HUES64 (cell line): ENCODE measurements around the gene GPR137.

Experiments
- H3K27ac ChIP-seq: 2 replicates; pipeline ENCODE4 v1.7.0; 2013; ENCODE audit warnings: low read depth, low read length, inconsistent platforms
- H3K27me3 ChIP-seq: 2 replicates; pipeline ENCODE4 v1.6.1; 2013; ENCODE audit warnings: mild to moderate bottlenecking, low read length; ENCODE audit not compliant: insufficient read depth
- H3K36me3 ChIP-seq: 2 replicates; pipeline ENCODE4 v1.6.1; 2013; ENCODE audit warnings: mild to moderate bottlenecking, low read length; ENCODE audit not compliant: insufficient read depth
- H3K4me1 ChIP-seq: 2 replicates; pipeline ENCODE4 v1.6.1; 2013; ENCODE audit warnings: mild to moderate bottlenecking, low read length, moderate library complexity; ENCODE audit not compliant: insufficient read depth
- H3K4me3 ChIP-seq: 2 replicates; pipeline ENCODE4 v1.5.1; 2013; ENCODE audit warnings: mild to moderate bottlenecking, low read length, moderate library complexity
- H3K9ac ChIP-seq: 2 replicates; pipeline ENCODE4 v1.6.1; 2013; ENCODE audit warnings: mild to moderate bottlenecking, low read depth, low read length
- H3K9me3 ChIP-seq: 2 replicates; pipeline ENCODE4 v1.6.1; 2013; ENCODE audit warnings: low read depth, low read length; ENCODE audit not compliant: insufficient read depth
- WGBS: fragments of 150-250, 120-280 bp; methylation state at CpG from one replicate; pipeline ENCODE4 v1.1.7; 2013; ENCODE audit warnings: missing lambda C conversion rate; 5-methylcytosine and 5-hydroxymethylcytosine counted together

The GPR137 gene

GRCh38 chr11:64281957-64282770 is 3.5 kb upstream of the GPR137 start:
- Histone ChIP-seq H3K9me3 (no peaks in the 10 kb centered on the region), H3K27me3 (peaks cover 11% of the 10 kb centered on the region; the same call in 1 of the 2 replicates), H3K9ac (no peak overlapping the region), H3K27ac (no peak overlapping the region), H3K36me3 (peaks cover 15% of the 10 kb centered on the region; the same call in 1 of the 2 replicates), H3K4me1 (0 out of 2 replicates have a peak, but pooled peaks cover 6% of the 10 kb centered on the region), H3K4me3 (no peak overlapping the region)
- 95% methylated on average over 22 of the region's 22 CpGs for WGBS

GRCh38 chr11:64283092-64283491 is 2.6 kb upstream of the GPR137 start:
- H3K9ac ChIP-seq, result no peak overlapping the region
- H3K27ac ChIP-seq, result no peak overlapping the region
- no peaks in the 10 kb centered on the region for H3K9me3 ChIP-seq
- H3K36me3 ChIP-seq, result peaks cover 10% of the 10 kb centered on the region; the same call in 1 of the 2 replicates
- H3K4me1 ChIP-seq, result 0 out of 2 replicates have a peak, but pooled peaks cover 6% of the 10 kb centered on the region
- WGBS, result 92% methylated on average over 3 of the region's 3 CpGs
- no peak overlapping the region for H3K4me3 ChIP-seq
- H3K27me3 ChIP-seq, result peaks cover 11% of the 10 kb centered on the region; the same call in 1 of the 2 replicates

GRCh38 chr11:64284048-64284961 is 1.3 kb upstream of the GPR137 start, which contains the start of gene BAD:
TSS of gene BAD (minus strand) at chr11:64284665. CDS start at chr11:64284368, 297 bp downstream.
- Histone ChIP-seq H3K36me3 (peaks cover 3% of the 10 kb centered on the region; the same call in 1 of the 2 replicates), H3K4me1 (0 out of 2 replicates have a peak, but pooled peaks cover 6% of the 10 kb centered on the region), H3K9me3 (no peaks in the 10 kb centered on the region), H3K4me3 (peak within 1 kb of the TSS; percentile 71), H3K27ac (peak within 1 kb of the TSS; percentile 76; the same call in 1 of the 2 replicates), H3K9ac (peak within 1 kb of the TSS; percentile 71), H3K27me3 (peaks cover 13% of the 10 kb centered on the region)
- WGBS, result 9% methylated on average over 40 of the region's 44 CpGs

GRCh38 chr11:64285885-64286800 is 495 bp downstream of the GPR137 start:
- H3K36me3 ChIP-seq, result peaks cover 3% of the 10 kb centered on the region; the same call in 1 of the 2 replicates
- peak overlapping the region; percentile 5; the same call in 1 of the 2 replicates for H3K9ac ChIP-seq
- H3K27me3 ChIP-seq, result peaks cover 31% of the 10 kb centered on the region
- 0 out of 2 replicates have a peak, but pooled peaks cover 6% of the 10 kb centered on the region for H3K4me1 ChIP-seq
- WGBS, result 35% methylated on average over 34 of the region's 40 CpGs
- peak overlapping the region; percentile 71 for H3K4me3 ChIP-seq
- no peak overlapping the region for H3K27ac ChIP-seq
- no peaks in the 10 kb centered on the region for H3K9me3 ChIP-seq

DNA sequence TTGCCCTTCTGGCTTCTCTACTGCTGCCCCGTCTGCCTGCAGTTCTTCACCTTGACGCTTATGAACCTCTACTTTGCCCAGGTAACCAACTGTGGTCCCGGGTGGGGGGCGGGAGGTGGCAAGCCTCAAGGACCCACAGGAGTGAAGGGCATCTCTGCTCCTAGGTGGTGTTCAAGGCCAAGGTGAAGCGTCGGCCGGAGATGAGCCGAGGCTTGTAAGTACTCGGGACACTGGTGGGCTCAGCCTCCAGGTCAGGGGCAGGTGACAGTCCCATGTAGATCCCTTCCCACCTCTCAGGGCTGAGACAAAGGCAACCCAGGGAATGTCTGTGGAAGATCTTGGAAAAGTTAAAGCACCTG is 1.1 kb downstream of the GPR137 start:
- 91% methylated on average over 9 of the region's 9 CpGs for WGBS
- no peak overlapping the region for H3K9ac ChIP-seq
- no peak overlapping the region for H3K4me3 ChIP-seq

GRCh38 chr11:64287676-64288352 is 2.2 kb downstream of the GPR137 start:
- no peaks in the 10 kb centered on the region for H3K9me3 ChIP-seq
- H3K4me3 ChIP-seq, result no peak overlapping the region
- H3K36me3 ChIP-seq, result no peaks in the 10 kb centered on the region
- peaks cover 48% of the 10 kb centered on the region for H3K27me3 ChIP-seq
- H3K4me1 ChIP-seq, result 0 out of 2 replicates have a peak, but pooled peaks cover 6% of the 10 kb centered on the region
- WGBS, result 93% methylated on average over 33 of the region's 33 CpGs
- H3K27ac ChIP-seq, result no peak overlapping the region
- no peak overlapping the region for H3K9ac ChIP-seq

More for the DNA sequence above, 1.1 kb downstream of the GPR137 start:
- Histone ChIP-seq H3K4me1 (0 out of 2 replicates have a peak, but pooled peaks cover 6% of the 10 kb centered on the region), H3K27me3 (peaks cover 38% of the 10 kb centered on the region), H3K36me3 (peaks cover 3% of the 10 kb centered on the region; the same call in 1 of the 2 replicates), H3K27ac (no peak overlapping the region), H3K9me3 (no peaks in the 10 kb centered on the region)

GRCh38 chr11:64288353-64288750 is 2.7 kb downstream of the GPR137 start:
- Histone ChIP-seq H3K27ac (no peak overlapping the region), H3K4me1 (0 out of 2 replicates have a peak, but pooled peaks cover 6% of the 10 kb centered on the region), H3K9ac (no peak overlapping the region), H3K4me3 (no peak overlapping the region), H3K36me3 (no peaks in the 10 kb centered on the region), H3K9me3 (no peaks in the 10 kb centered on the region), H3K27me3 (peaks cover 54% of the 10 kb centered on the region)
- 91% methylated on average over 9 of the region's 9 CpGs for WGBS

GRCh38 chr11:64289002-64289564 is 3.4 kb downstream of the GPR137 start:
- no peak overlapping the region for H3K4me3 ChIP-seq
- H3K9me3 ChIP-seq, result no peaks in the 10 kb centered on the region
- no peaks in the 10 kb centered on the region for H3K36me3 ChIP-seq
- peaks cover 61% of the 10 kb centered on the region for H3K27me3 ChIP-seq
- 90% methylated on average over 13 of the region's 13 CpGs for WGBS
- no peak overlapping the region for H3K9ac ChIP-seq
- H3K27ac ChIP-seq, result no peak overlapping the region
- 0 out of 2 replicates have a peak, but pooled peaks cover 3% of the 10 kb centered on the region for H3K4me1 ChIP-seq

DNA sequence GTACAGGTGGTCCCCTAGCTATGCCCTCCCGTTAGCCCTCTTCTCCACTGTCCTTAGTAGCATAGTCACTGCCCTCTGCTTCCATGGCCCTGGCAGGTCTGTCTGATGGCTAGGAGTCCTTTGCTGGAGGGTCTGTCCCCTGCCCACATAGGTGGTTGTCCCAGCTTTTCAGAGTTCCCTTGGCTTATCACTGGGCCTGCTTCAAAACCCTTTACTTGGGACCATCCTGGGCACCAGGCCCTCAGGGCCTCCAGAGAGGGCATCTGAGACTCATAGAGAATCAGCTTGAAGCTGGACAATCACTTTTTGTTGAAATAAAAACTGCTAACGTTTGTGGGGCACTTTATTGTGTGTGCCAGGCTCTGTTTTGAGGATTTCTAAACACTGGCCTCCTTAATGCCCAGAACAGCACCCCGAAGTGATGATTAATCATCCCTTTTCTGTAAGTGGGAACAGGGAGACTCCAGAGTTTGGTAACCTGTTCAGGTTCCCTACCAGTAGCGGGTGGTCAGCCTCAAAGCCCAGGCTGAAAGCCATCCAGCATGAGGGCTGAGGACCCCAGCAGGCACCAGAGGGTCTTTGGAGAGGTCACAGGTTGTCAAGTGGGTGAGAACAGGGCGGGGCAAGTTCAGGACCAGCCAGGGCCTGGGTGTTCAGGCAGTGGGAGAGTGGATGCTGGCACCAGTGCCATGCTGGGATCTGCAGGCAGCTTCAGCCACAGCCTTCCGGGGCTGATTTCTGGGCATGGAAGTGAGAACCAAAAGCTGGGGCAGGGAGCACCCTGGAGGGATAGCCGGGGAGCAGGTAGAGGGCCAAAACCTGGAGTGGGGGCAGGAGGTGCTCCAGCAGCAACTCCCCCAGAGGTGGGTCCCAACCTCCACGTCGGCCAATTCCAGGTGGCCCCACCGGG is 5.0 kb downstream of the GPR137 start:
- Histone ChIP-seq H3K9me3 (no peaks in the 10 kb centered on the region), H3K36me3 (no peaks in the 10 kb centered on the region), H3K4me3 (peak overlapping the region; percentile 47), H3K27me3 (peaks cover 76% of the 10 kb centered on the region), H3K9ac (no peak overlapping the region), H3K4me1 (0 out of 2 replicates have a peak, but pooled peaks cover 3% of the 10 kb centered on the region), H3K27ac (no peak overlapping the region)
- WGBS, result 51% methylated on average over 10 of the region's 10 CpGs
